HG02884 (cell line): ENCODE data around the gene ZNF236.
"Not testable (repeated sequence)": the region's sequence is repeated elsewhere in the genome, so short reads cannot be mapped to it uniquely, and the experiment has no call there.

Experiments
- ATAC-seq: cut with Tn5 transposase; IDR thresholded peaks from one replicate; pipeline ENCODE4 v1.9.1; 2021; ENCODE audit warnings: mild to moderate bottlenecking, moderate library complexity; ENCODE audit not compliant: unreplicated experiment

Gene ZNF236

DNA sequence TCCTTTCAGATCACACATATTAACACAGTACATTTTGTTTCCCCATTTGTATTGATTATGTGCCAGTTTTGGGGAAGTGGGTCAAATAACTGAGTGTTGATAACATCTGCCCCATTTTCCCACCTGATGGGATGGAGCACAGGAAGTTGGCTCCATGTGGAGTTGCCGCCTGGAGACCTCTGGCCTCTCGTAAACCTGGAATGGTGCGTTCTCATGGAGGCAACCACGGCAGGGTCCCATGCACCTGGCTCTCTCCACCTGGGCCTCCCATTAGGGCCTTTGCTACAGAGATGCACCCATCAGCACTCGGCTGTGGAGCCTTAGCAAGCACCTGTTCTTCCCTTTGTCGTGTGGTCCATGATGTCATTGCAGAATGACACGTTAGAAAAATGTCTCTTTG is 179.6 kb downstream of the ZNF236 start:
- no peak for ATAC-seq

DNA sequence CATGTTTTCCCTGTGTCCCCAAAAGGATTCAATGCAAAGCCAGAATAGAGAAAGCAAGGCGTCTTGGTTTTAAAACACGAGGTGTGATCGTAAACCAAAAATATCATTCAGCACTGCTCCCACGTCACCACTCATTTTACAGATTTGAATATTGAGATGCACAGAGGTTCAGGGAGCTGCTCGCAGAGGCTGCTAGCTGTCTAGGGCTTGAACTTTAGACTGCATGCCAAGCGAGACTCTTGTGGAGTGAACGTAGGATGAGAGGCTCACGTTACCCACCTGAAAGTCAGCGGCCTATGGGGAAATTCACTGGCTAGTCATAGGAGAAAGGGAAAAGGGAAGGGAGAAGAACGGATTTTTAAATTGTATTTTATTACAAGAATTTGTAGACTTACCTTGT is 180.1 kb downstream of the ZNF236 start:
- no peak for ATAC-seq

DNA sequence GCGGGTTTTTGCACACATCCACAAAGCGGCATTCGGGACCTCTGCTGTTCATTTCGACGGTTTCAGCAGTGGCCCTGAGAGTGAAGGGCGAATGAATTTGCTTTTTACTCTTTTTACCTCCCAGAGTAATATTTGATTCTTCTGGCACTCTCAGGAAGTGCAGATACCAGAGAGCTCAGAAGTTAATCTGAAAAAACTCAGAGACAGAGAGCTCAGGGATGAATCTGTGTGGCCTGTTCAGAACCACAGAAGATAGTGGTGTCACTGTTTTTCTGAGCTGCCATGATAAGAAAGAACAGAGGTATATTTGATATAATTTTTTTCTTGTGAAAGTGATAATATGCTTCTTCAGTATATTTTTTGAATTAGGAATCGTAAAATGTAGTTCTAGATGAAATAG is 181.0 kb downstream of the ZNF236 start:
- ATAC-seq, result no peak

DNA sequence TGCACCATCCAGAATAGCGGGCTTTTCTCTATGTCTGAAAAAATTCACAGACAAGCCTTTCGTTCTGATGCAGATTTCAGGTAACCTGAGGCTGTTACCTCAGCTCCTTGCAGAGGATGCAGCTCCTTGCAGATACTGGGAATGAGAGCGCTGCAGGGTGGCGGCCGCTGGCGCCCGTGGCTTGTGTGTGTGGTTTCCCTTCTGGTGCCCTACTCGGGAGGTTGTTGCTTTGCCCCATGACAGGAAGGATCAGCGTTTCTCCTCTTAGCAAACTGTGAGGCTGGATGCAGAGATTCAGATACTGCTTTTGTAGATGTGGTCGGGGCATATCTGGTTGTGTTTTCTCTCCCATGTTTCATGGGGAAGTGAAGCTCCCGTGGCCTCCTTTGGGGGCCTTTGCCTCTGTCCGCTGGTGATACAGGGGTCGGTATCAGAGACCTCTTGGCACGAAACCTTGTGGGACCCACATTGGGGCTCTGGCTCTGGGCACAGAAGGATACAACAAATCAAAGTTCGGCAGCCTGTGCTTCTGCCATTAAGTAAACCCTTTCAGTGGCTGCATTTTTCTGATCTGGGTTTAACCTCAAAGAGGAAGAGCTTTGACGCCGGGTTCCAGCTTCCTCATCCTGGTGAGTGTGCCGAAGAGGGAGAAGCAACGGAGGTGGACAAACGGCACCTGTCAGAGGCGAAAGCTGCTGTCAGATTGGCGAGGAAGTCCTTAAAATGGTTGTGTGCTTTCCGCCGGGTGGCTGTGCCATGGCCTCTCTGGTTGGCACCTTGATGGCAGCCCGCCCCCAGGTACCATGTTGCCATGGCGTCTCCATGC is 182.4 kb downstream of the ZNF236 start:
- no peak for ATAC-seq

DNA sequence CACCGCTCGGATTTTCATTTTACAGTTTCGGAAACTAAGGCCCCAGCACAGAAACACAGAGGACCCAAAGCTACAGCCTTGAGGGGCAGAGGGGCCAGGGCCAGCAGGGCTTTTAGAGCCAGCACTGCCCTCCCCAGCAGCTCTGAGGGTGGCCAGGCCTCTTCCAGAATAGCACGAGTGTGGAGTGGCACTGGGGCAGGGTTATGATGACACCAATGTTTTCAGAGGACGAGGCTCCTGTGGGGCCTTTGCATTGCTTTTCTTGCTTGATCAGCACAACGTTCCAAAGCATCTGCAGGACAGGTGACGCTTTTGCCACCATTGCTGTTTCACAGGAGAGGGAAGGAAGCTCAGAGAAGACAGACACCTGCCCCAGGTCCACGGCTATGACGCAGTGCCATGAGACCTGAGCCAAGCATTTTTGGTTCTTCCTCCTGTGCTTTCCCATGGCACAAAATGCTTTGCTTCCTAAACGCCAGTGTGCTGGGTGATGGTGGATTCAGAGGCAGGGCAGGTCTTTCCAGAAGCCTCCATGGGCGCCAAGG is 183.4 kb downstream of the ZNF236 start:
- ATAC-seq, result no peak

DNA sequence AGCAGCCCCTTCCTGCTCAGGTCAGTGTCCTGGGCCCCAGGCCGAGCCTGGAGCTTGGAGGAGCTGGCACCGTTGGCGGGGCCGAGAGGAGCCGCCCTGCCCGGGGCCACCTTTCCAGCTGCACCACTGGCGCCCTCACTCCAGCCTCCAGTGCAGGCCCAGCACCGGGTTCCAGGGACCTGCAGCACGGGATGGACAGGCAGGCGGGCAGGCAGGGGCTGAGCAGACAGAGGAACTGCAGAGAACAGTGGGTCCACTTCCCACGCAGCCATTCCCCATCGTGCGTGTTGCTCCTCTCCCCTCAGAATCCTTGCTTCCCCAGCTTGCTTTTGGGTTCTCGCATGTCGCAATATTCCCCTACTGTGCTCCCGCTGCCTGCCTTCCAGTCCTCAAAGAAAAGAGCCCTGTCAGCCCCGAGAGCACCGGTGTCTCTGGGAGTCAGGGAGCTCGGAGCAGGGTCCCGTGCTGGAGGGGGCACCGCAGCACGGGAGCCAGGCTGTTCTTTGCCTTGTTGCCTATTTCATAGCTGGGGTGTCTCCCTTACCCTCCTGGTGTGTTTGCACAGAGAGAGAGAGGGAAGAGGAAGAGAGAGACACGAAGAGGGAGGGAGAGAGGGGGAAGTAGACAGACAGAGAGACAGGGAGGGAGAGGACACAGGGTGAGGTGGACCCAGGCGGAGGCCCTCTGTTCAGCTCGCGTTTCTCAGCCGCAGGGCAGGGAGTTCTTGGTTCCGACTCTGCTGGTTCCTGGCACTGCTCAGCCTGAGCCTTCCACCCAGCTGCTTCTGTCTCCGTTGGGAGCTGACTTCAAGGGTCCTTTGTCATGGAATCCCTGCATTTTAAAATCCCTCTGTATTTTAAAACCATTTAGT is 184.2 kb downstream of the ZNF236 start:
- no peak for ATAC-seq

DNA sequence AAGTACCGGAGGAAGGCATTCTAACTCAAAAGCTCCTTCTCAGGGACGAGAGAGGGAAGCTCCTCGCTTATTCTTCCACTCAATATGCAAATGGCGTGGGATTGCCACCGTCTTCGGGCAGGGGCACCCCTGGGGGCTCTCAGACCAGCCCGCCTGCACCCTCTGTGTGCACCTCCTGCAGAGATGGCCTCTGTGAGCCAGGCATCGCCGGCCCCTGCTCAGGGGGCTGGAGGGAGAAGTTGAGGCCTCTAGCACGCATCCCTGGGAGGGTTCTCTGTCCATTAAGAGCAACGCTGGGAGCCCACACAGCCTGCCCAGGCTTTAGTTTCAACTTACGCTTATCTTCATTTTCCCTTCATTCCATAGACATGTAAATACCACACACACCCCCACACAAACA is 184.9 kb downstream of the ZNF236 start:
- no peak for ATAC-seq

DNA sequence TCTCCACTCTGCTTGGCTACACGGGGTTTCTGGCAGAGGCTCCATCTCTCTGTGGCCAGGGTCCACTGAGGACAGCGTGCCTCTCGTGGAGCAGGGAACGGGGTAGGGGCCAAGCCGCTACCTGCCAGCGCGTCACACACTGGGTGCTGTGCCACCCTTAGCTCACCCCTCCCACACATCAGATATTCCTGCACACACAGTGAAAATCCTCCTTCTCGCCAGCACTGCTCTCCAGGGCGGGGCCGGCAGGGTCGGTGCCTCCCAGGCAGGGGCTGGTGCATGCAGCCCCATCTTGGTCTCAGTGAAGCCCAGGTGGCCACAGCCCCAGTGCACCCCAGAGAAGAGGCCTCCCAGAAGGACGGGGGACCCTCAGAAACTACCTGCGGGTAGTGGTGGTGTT is 185.6 kb downstream of the ZNF236 start:
- ATAC-seq, result no peak

DNA sequence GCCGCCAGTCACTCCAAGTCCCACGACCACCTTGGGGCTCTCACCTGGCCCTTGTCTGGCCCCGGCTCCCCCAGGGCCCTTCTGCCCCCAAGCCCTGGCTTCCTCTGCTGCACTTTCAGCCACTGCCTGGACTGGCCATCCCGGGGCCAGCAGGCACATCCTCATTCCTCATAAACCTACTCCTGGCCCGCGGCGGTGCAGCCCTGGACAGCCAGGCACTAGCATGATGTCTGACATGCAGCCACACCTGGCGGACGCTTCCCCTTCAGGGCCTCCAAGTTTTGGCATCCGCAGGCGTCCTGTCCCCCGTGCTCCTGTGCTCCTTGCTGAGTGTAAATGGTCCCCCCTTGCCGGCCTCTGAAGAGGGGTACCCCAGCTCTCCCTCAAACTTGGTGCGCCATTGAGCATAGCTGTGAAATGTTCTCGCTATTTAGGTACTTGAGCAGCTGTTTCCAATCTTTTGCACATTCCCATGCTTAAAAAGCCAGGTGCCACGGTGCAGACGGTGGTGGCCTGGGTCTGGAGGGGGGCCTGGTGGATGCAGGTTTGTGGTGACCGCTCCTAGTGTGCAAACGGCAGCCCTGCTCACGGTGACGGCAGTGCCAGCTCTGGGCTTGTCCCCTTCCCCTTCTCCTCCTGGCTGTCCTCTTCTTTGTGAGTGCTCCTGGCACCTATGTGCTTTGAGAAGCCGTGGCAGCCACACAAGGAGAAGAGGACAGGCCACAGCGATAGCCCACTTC is 186.4 kb downstream of the ZNF236 start:
- ATAC-seq, result no peak

DNA sequence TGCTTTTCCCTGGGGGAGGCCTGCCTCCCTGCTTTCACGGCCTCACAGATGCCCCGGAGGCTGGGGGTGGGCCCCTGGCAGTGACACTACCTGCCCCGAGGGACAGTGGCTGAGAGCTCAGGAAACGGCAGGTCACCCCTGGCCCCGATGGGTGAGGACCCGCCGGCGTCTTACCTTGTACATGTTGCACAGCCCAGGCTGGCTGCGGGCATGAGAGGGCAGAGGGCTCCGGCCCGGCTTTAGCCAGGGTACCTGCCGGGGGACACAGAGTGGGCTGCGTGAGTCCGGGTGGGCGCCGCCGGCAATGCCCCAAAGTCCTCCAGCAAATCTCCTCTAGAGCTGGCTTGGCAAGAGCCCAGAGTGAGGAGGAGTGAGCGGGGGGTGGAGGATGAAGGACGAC is 187.3 kb downstream of the ZNF236 start:
- no peak for ATAC-seq

DNA sequence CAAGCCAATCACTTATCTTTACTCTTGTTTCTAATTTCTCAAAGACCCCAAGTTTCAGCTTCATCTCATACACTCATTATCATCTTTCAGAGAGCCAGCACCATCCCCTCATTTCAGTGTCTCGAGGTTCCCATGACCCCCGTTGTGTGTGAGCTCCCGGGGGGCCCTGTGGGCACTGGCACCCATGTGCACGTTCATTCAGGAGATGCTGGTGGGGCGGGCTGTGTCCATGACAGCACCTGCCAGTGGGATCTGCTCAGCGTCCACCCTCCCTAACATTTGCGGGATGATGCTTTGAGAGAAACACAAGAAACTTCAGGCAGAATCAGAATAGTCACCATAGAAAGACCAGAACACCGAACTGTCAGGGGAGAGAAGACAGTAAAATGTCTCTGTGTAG is 189.8 kb downstream of the ZNF236 start:
- ATAC-seq, result no peak

DNA sequence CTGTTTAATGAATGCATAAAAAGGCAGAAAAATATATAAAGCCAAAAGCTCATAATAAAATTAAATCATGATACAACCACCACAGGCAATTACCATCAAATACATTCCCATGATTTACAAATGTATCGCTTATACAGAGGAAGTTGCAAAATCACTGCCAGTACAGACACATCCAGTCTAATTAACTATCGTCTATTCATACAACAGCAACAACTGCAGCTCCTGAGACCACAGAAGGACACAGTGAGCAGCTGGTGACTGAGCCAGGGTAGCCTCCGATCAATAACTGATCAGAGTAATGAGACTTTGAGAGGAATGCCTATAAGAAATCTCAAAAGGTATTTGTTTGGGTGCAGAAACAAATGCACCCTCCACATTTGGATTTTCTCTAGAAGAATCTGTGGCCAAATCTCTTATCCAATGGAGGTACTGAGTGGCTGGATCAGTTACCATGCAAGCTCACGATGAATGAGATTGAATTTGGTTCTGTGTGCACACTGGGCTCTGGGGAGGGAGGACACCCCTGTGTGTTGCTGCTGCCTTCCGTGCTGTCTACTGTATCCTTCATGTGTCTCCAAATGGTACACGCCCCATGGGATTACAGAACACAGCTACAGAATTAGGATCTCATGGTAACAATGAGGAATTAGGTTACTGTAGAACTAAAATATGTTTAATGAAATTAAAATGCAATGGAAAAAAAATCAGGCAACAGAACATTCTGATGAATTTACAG is 190.6 kb downstream of the ZNF236 start:
- ATAC-seq, result no peak

DNA sequence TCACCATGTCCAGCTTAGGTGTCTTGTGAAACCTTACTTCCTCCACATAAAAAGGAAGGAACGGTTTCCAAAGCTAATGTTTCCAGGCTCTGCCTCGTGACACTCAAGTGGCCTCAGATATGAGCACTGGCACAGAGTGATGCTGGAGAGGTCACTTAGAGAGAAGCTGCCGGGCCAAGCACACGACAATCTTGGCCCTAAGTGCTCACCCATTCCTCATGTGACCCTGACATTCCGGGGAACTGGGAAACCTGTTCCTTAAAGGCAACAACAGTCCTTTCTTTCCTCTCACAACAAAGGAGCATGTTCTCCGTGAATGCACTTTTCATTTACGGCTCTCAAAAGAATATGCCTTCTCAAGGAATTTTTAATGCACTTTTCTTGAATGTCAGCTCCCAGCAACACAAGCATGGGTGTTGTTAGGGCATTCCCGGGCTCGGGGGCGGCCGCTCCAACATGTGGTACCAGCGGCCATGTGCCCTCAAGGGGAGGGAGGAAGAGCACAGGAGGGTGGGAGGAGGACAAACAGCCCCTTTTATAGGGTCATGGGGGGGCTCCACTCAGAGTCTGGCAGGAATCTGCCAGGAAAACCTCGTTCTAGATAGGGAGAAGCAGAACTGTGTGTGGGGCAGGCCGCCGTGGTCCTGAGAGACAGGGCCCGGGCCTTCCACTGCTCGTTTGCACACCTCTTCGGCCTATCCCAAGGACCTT is 191.6 kb downstream of the ZNF236 start:
- no peak for ATAC-seq

DNA sequence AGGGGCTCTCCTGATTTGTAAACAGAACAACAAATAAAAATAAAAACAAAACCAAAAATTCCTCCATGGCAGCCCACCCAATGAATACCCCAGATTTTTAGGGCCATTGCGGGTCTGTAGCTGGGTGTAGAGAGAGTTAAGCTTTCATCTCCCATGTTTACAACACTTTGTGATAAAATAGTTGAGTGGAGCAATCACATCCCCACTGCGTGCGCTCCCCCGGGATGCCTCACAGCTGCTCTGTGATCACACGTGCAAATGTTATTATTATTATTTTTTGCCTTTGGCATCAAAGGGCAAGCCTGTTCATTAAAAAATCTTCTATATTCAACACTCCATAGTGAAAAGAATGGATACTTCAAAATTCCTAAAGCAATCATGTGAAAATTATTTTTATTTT is 192.2 kb downstream of the ZNF236 start:
- ATAC-seq, result no peak

DNA sequence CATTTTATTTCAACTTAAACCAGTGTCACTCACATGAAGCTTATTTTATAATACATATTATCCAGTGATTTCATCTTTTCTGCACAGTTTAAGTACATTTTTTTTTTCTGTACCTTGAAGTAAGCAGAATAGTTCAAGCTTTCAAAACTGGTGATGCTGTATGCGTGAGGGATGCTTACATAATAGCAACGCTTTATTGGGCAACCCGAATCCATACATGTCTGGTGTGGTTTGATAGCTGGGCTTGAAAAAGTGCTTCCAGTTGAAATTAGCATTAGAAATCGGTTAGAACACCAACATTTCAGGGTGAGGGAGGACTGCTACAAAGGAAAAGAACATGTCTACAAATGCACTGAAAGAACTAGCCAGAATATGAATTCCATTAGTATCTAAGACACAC is 192.8 kb downstream of the ZNF236 start:
- ATAC-seq, result no peak

DNA sequence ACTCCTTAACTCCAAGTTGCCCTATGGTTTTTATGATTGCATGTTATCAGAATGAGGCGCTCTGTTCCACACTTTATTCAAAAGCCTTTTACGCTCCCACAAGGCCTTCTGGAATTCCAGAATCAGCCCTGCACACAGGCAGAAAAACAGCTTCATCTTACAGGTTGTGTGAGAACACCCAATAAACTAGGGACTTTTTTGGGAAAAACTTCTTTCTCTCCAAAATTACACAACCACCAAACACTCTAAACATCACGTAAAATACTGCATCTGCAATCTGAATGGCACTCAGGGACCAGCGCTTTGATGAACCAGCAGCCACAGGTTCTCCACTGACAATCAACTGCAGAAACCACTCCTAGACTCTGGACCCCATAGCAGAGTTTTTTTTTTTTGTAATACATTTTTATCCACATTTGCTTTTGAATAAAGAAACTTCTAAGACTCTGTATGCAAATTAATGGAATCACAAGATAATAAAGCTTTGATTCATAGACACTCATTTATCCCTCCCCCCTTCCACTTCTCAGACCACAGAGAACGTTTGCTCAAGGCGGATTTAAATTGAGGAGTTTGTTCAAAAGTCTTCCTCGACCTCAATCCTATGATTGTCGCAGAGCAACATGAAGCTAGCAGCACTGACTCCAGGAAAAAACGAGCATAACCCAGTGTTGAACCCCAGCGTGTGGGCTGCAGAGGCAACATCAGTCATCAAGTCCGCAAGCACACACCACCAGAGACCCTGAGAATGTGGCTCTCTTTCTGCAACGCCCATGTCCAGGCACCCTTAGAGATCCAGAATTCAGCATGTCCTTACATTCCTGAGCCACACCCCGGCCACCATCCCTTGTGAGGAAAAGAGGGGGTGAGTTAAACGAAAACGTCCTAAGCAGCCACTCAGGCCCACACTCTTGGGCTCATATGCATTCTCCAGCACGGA is 193.7 kb downstream of the ZNF236 start:
- no peak for ATAC-seq

DNA sequence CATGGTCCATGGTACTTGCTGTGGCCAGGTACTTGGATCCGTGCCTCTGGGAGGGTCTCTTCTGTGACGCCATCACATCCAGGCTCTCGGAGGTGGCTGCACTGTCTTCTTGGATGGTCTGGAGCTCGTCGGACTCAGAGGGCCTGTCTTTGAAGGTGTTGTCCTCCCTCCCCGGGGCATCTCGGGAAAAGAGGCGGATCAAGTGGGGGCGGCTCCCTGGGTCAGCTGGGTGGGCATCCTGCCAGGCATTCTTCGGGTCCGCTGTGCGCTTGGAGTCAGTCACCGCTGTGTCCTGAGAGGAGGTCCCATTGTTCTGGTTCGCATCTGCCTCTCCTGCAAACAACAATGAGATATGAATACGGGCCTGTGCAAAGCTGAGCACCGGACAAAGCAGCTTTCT is 194.6 kb downstream of the ZNF236 start:
- ATAC-seq, result no peak

DNA sequence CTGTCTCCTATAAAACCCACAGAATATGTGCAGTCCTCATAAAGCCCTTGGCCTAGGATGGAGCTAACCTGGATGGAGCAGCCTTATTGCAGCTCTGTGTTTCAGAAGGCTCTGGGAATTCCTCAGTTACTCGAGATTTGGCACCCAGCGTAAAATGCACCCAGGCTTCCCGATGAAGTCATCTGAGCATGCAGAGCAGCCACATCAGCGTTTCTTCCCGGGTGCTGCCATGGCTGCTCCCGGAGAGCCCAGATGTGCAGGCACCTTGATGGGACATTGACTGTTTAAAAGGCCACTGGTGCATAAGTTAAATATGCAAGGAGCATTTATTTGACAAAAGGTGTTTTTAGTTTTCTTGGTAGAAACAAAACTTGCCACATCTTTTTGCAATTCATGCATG is 195.0 kb downstream of the ZNF236 start:
- no peak for ATAC-seq

DNA sequence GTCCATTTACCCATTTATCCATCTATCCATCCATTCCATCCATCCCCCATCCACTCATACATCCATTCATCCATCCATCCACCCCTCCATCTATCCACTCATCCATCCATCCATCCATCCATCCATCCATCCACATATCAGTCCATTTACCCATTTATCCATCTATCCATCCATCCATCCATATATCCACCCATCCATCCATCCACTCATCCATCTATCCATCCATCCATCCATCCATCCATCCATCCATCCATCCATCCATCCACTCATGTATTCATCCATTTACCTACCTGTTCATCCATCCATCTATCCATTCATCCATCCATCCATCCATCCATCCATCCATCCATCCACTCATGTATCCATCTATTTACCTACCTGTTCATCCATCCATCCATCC is 196.3 kb downstream of the ZNF236 start:
- not testable (repeated sequence) for ATAC-seq
